HepG2 (cell line): ENCODE results near the gene ZNF628. TPM values are rescaled to one million over a fixed set of nuclear protein-coding genes. Genes with fewer than 3 reads are reported as not detected.

Experiments used
- ARNT2 ChIP-seq: sonication (generic); formaldehyde crosslinking; IDR thresholded peaks from 2 replicates; pipeline ENCODE4 v1.8.0; 2022; ENCODE audit warnings: mild to moderate bottlenecking, low read depth, missing genetic modification reagents, moderate library complexity
- BRCA1 ChIP-seq: sonication (generic); formaldehyde crosslinking; IDR thresholded peaks from 2 replicates; pipeline ENCODE4 v1.4.0; 2020; ENCODE audit warnings: missing genetic modification reagents
- CBX1 ChIP-seq: IDR thresholded peaks from one replicate; pipeline ENCODE4 v1.6.1; 2016; ENCODE audit warnings: antibody characterized with exemption, low read depth
- CC2D1A ChIP-seq: sonication (generic); formaldehyde crosslinking; IDR thresholded peaks from 2 replicates; pipeline ENCODE4 v1.8.1; 2023; ENCODE audit warnings: mild to moderate bottlenecking, missing genetic modification reagents
- CENPX ChIP-seq: sonication (generic); formaldehyde crosslinking; IDR thresholded peaks from 2 replicates; pipeline ENCODE4 v1.9.0; 2021; ENCODE audit warnings: mild to moderate bottlenecking, missing genetic modification reagents, moderate library complexity
- DR1 ChIP-seq: sonication (generic); formaldehyde crosslinking; IDR thresholded peaks from 2 replicates; pipeline ENCODE4 v1.8.0; 2021; ENCODE audit warnings: mild to moderate bottlenecking, missing genetic modification reagents, inconsistent platforms
- GATAD1 ChIP-seq: IDR thresholded peaks from 2 replicates; pipeline ENCODE4 v1.6.1; 2016; ENCODE audit warnings: missing genetic modification reagents, missing compliant biosample characterization
- HHEX ChIP-seq: IDR thresholded peaks from 2 replicates; pipeline ENCODE4 v1.6.1; 2016; ENCODE audit warnings: control low read depth
- KLF16 ChIP-seq, 2 experiments: sonication (generic) in 1 of 2; formaldehyde crosslinking in 1 of 2; IDR thresholded peaks; 2 replicates each; pipeline versions ENCODE4 v1.6.1 to v1.8.0; 2016 to 2023; ENCODE audit warnings: missing genetic modification reagents in 2 of 2, missing compliant biosample characterization in 1 of 2
- MNT ChIP-seq: fragments of 450-650 bp; IDR thresholded peaks from 2 replicates; pipeline ENCODE4 v1.6.1; 2016
- PCBP1 ChIP-seq: fragments of 200-400 bp; formaldehyde crosslinking; IDR thresholded peaks from 2 replicates; pipeline ENCODE4 v1.6.1; 2017; ENCODE audit warnings: mild to moderate bottlenecking, low read depth, low read length, borderline replicate concordance
- POGK ChIP-seq: sonication (generic); formaldehyde crosslinking; conservative IDR thresholded peaks from 2 replicates; pipeline ENCODE4 v1.8.0; 2022; ENCODE audit warnings: mild to moderate bottlenecking, moderate library complexity, missing genetic modification reagents
- RAD21 ChIP-seq: fragments of 450-650 bp; formaldehyde crosslinking; IDR thresholded peaks from 2 replicates; pipeline ENCODE4 v1.5.0; 2020; ENCODE audit warnings: mild to moderate bottlenecking
- SIN3A ChIP-seq: IDR thresholded peaks from 2 replicates; pipeline ENCODE4 v1.6.1; 2011; ENCODE audit warnings: low read depth, mild to moderate bottlenecking, control low read depth, low read length, borderline replicate concordance
- THRA ChIP-seq: sonication (generic); formaldehyde crosslinking; IDR thresholded peaks from 2 replicates; pipeline ENCODE4 v1.4.0; 2020; ENCODE audit warnings: missing genetic modification reagents, borderline replicate concordance
- ZBTB7B ChIP-seq: sonication (generic); formaldehyde crosslinking; IDR thresholded peaks from 2 replicates; pipeline ENCODE4 v1.4.0; 2020; ENCODE audit warnings: missing genetic modification reagents
- ZFAT ChIP-seq: sonication (generic); formaldehyde crosslinking; conservative IDR thresholded peaks from 2 replicates; pipeline ENCODE4 v1.8.1; 2023; ENCODE audit warnings: missing genetic modification reagents, inconsistent platforms
- ZNF136 ChIP-seq: sonication (generic); formaldehyde crosslinking; IDR thresholded peaks from 2 replicates; pipeline ENCODE4 v1.8.1; 2022; ENCODE audit warnings: low read depth, mild to moderate bottlenecking, moderate library complexity, missing genetic modification reagents
- ZSCAN20 ChIP-seq: sonication (generic); formaldehyde crosslinking; IDR thresholded peaks from 2 replicates; pipeline ENCODE4 v1.4.0; 2020; ENCODE audit warnings: missing genetic modification reagents, mild to moderate bottlenecking, borderline replicate concordance
- polyA plus RNA-seq, 8 experiments: library from polyadenylated mRNA; depleted of rRNA in 3 of 8; stranded (reverse) in 7 of 8; unstranded in 1 of 8; fragments of >200 nt; fragmentation: Illumina TruSeq in 4 of 8; extraction: Trizol in 4 of 8; gene quantifications; 2 replicates each; pipeline versions ENCODE4 v1.2.1 to v1.2.3, GENCODE V29; 2011 to 2016; ENCODE audit warnings: low read depth in 4 of 8, missing spikeins in 1 of 8, mixed read lengths in 1 of 8; ENCODE audit not compliant: insufficient read depth in 1 of 8
- total RNA-seq, 5 experiments: library from RNA; depleted of rRNA; stranded (reverse); fragments of >200 nt; fragmentation: Illumina TruSeq; extraction: Trizol; gene quantifications; 2 replicates each; pipeline ENCODE4 v1.2.3, GENCODE V29; 2016; ENCODE audit warnings: low read depth in 1 of 5
- TF ChIP-seq, protein P1 (sequence below): sonication (generic); formaldehyde crosslinking; IDR thresholded peaks from 2 replicates; pipeline ENCODE4 v1.5.0; 2020; ENCODE audit warnings: missing genetic modification reagents
- TF ChIP-seq, protein P2 (sequence below): IDR thresholded peaks from 2 replicates; pipeline ENCODE4 v1.6.1; 2016

Gene ZNF628
- total and polyA plus RNA-seq, 2 of the 13 experiments (the other 11 are each of a cell fraction or from before 2014, with no cell fraction given), result 0.54 to 1.2 TPM

- TF ChIP-seq THRA (CRISPR knock-in tag), result 0 out of 2 replicates have a peak, but pooled peaks have one; percentile 66
- TF ChIP-seq POGK (CRISPR knock-in tag), result peak; percentile 68
- no peak for TF ChIP-seq SIN3A
- TF ChIP-seq, protein P1, sequence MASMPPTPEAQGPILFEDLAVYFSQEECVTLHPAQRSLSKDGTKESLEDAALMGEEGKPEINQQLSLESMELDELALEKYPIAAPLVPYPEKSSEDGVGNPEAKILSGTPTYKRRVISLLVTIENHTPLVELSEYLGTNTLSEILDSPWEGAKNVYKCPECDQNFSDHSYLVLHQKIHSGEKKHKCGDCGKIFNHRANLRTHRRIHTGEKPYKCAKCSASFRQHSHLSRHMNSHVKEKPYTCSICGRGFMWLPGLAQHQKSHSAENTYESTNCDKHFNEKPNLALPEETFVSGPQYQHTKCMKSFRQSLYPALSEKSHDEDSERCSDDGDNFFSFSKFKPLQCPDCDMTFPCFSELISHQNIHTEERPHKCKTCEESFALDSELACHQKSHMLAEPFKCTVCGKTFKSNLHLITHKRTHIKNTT, result no peak
- no peak; the same call in 1 of the 2 replicates for TF ChIP-seq ZNF136
- peak; percentile 51 for TF ChIP-seq CBX1
- TF ChIP-seq ZSCAN20 (CRISPR knock-in tag), result 0 out of 2 replicates have a peak, but pooled peaks have one; percentile 64
- no peak for TF ChIP-seq CENPX (CRISPR knock-in tag)
- peak in 1 of 2 experiments; percentile 62; a peak in 1 of 4 replicates for TF ChIP-seq KLF16 (CRISPR knock-in tag; IDR thresholded peaks at IDR 0.05)
- no peak for TF ChIP-seq ZFAT (CRISPR knock-in tag)
- peak; percentile 68 for TF ChIP-seq RAD21 (CRISPR knock-in tag)
- no peak for TF ChIP-seq HHEX
- TF ChIP-seq ARNT2, result peak; percentile 81
- TF ChIP-seq MNT, result peak; percentile 89
- peak; percentile 75 for TF ChIP-seq DR1 (CRISPR knock-in tag)
- TF ChIP-seq, protein P2, sequence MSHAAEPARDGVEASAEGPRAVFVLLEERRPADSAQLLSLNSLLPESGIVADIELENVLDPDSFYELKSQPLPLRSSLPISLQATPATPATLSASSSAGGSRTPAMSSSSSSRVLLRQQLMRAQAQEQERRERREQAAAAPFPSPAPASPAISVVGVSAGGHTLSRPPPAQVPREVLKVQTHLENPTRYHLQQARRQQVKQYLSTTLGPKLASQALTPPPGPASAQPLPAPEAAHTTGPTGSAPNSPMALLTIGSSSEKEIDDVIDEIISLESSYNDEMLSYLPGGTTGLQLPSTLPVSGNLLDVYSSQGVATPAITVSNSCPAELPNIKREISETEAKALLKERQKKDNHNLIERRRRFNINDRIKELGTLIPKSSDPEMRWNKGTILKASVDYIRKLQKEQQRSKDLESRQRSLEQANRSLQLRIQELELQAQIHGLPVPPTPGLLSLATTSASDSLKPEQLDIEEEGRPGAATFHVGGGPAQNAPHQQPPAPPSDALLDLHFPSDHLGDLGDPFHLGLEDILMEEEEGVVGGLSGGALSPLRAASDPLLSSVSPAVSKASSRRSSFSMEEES (CRISPR knock-in tag), result peak; percentile 27; the same call in 1 of the 2 replicates
- TF ChIP-seq ZBTB7B, result 0 out of 2 replicates have a peak, but pooled peaks have one; percentile 13
- peak; percentile 31; the same call in 1 of the 2 replicates for TF ChIP-seq GATAD1 (CRISPR knock-in tag)
- TF ChIP-seq PCBP1, result 0 out of 2 replicates have a peak, but pooled peaks have one; percentile 75
- TF ChIP-seq CC2D1A (CRISPR knock-in tag), result no peak
- no peak for TF ChIP-seq BRCA1
Measured at GRCh38 chr19:55461259-55461973, 15.0 kb upstream of the ZNF628 start, which contains the start of gene ISOC2 (continued).
